H9 (cell line): ENCODE data around the gene RPL22L1. TPM values are rescaled to one million over a fixed set of nuclear protein-coding genes. Genes with fewer than 3 reads are reported as not detected.

Experiments used
- DNase-seq: peaks from one replicate; pipeline ENCODE4 v3.0.0-alpha.2; 2017
- H2AFZ ChIP-seq: one replicate; pipeline ENCODE4 v1.6.1; 2013; ENCODE audit warnings: mild to moderate bottlenecking, low read length, control low read depth, moderate library complexity
- H2AK5ac ChIP-seq: 2 replicates; pipeline ENCODE4 v1.6.1; 2013; ENCODE audit warnings: low read length, control low read depth, mixed read lengths; ENCODE audit not compliant: insufficient read length
- H2BK120ac ChIP-seq: one replicate; pipeline ENCODE4 v1.6.1; 2013; ENCODE audit warnings: low read depth, mild to moderate bottlenecking, low read length, control low read depth, inconsistent platforms; ENCODE audit not compliant: poor library complexity, severe bottlenecking
- H2BK12ac ChIP-seq: 2 replicates; pipeline ENCODE4 v1.6.1; 2013; ENCODE audit warnings: low read length, control low read depth, mixed read lengths, low read depth; ENCODE audit not compliant: insufficient read length
- H2BK15ac ChIP-seq: 2 replicates; pipeline ENCODE4 v1.6.1; 2013; ENCODE audit warnings: low read depth, low read length, control low read depth
- H2BK20ac ChIP-seq: one replicate; pipeline ENCODE4 v1.6.1; 2013; ENCODE audit warnings: low read depth, mild to moderate bottlenecking, low read length, control low read depth, inconsistent platforms; ENCODE audit not compliant: poor library complexity, severe bottlenecking
- H2BK5ac ChIP-seq: 2 replicates; pipeline ENCODE4 v1.6.1; 2013; ENCODE audit warnings: low read length, control low read depth, mixed read lengths; ENCODE audit not compliant: insufficient read length
- H3K14ac ChIP-seq: 2 replicates; pipeline ENCODE4 v1.6.1; 2013; ENCODE audit warnings: low read length, control low read depth; ENCODE audit not compliant: insufficient read depth
- H3K18ac ChIP-seq: 2 replicates; pipeline ENCODE4 v1.6.1; 2013; ENCODE audit warnings: low read depth, mild to moderate bottlenecking, mixed read lengths, low read length, control low read depth; ENCODE audit not compliant: insufficient read length
- H3K23ac ChIP-seq: 2 replicates; pipeline ENCODE4 v1.6.1; 2013; ENCODE audit warnings: low read length, control low read depth, mixed read lengths, low read depth; ENCODE audit not compliant: insufficient read length
- H3K23me2 ChIP-seq: 2 replicates; pipeline ENCODE4 v1.6.1; 2013; ENCODE audit warnings: low read depth, mild to moderate bottlenecking, mixed read lengths, low read length, control low read depth; ENCODE audit not compliant: insufficient read length, poor library complexity, severe bottlenecking
- H3K27ac ChIP-seq: 2 replicates; pipeline ENCODE4 v1.5.1; 2013; ENCODE audit warnings: low read length, control low read depth, mixed read lengths, low read depth; ENCODE audit not compliant: insufficient read length
- H3K27me3 ChIP-seq: 2 replicates; pipeline ENCODE4 v1.6.1; 2013; ENCODE audit warnings: low read length, control low read depth, inconsistent platforms; ENCODE audit not compliant: insufficient read depth
- H3K4ac ChIP-seq: 2 replicates; pipeline ENCODE4 v1.6.1; 2013; ENCODE audit warnings: low read depth, mild to moderate bottlenecking, control low read depth, inconsistent platforms, low read length, moderate library complexity
- H3K4me1 ChIP-seq: 2 replicates; pipeline ENCODE4 v1.6.1; 2013; ENCODE audit warnings: low read length, control low read depth, inconsistent platforms; ENCODE audit not compliant: insufficient read depth
- H3K4me2 ChIP-seq: 2 replicates; pipeline ENCODE4 v1.6.1; 2013; ENCODE audit warnings: low read length, control low read depth, mixed read lengths; ENCODE audit not compliant: insufficient read length, insufficient read depth
- H3K56ac ChIP-seq: 2 replicates; pipeline ENCODE4 v1.6.1; 2013; ENCODE audit warnings: low read depth, mild to moderate bottlenecking, mixed read lengths, low read length, control low read depth; ENCODE audit not compliant: insufficient read length
- H3K79me1 ChIP-seq: 2 replicates; pipeline ENCODE4 v1.6.1; 2013; ENCODE audit warnings: low read depth, mild to moderate bottlenecking, moderate library complexity, low read length, control low read depth, inconsistent platforms; ENCODE audit not compliant: insufficient read depth, poor library complexity, severe bottlenecking
- H3K79me2 ChIP-seq: 2 replicates; pipeline ENCODE4 v1.6.1; 2013; ENCODE audit warnings: low read length, control low read depth, inconsistent platforms; ENCODE audit not compliant: insufficient read depth
- H3K9ac ChIP-seq: 2 replicates; pipeline ENCODE4 v1.6.1; 2013; ENCODE audit warnings: low read length, control low read depth, mixed read lengths; ENCODE audit not compliant: insufficient read length; ENCODE audit errors: extremely low read depth
- H3K9me3 ChIP-seq: one replicate; pipeline ENCODE4 v1.6.1; 2013; ENCODE audit warnings: low read depth, low read length, inconsistent platforms; ENCODE audit not compliant: control insufficient read depth
- H3T11ph ChIP-seq: one replicate; pipeline ENCODE4 v1.6.1; 2013; ENCODE audit warnings: mild to moderate bottlenecking, low read length, control low read depth, inconsistent platforms
- H4K20me1 ChIP-seq: one replicate; pipeline ENCODE4 v1.6.1; 2013; ENCODE audit not compliant: control insufficient read depth, insufficient read length, insufficient read depth
- H4K5ac ChIP-seq: 2 replicates; pipeline ENCODE4 v1.6.1; 2013; ENCODE audit warnings: low read depth, mild to moderate bottlenecking, mixed read lengths, low read length, control low read depth; ENCODE audit not compliant: insufficient read length
- H4K8ac ChIP-seq: replicated peaks from 2 replicates; pipeline ENCODE4 v1.6.1; 2013; ENCODE audit warnings: low read length, control low read depth, mixed read lengths, low read depth; ENCODE audit not compliant: insufficient read length
- H4K91ac ChIP-seq: 2 replicates; pipeline ENCODE4 v1.6.1; 2013; ENCODE audit warnings: low read depth, mild to moderate bottlenecking, moderate library complexity, mixed read lengths, low read length, control low read depth; ENCODE audit not compliant: insufficient read length
- H3K27ac Mint-ChIP-seq, 3 experiments: 2 replicates in 2 of 3; 3 replicates in 1 of 3; pipeline ENCODE4 v1.8.0; 2020 to 2021; ENCODE audit warnings: mixed read lengths in 3 of 3, mild to moderate bottlenecking in 1 of 3, moderate library complexity in 1 of 3
- H3K27me3 Mint-ChIP-seq: 2 replicates; pipeline ENCODE4 v1.8.0; 2021; ENCODE audit warnings: low read depth, mild to moderate bottlenecking, moderate library complexity, mixed read lengths
- H3K36me3 Mint-ChIP-seq, 3 experiments: 2 replicates in 2 of 3; 3 replicates in 1 of 3; pipeline ENCODE4 v1.8.0; 2020 to 2021; ENCODE audit warnings: low read depth in 3 of 3, mixed read lengths in 3 of 3; ENCODE audit not compliant: insufficient read depth in 1 of 3
- H3K4me1 Mint-ChIP-seq, 2 experiments: 2 replicates each; pipeline ENCODE4 v1.8.0; 2020; ENCODE audit warnings: mixed read lengths in 2 of 2
- H3K4me3 Mint-ChIP-seq, 2 experiments: 2 replicates in 1 of 2; 3 replicates in 1 of 2; pipeline ENCODE4 v1.8.0; 2020 to 2021; ENCODE audit warnings: mild to moderate bottlenecking in 2 of 2, mixed read lengths in 2 of 2, moderate library complexity in 1 of 2
- H3K9me3 Mint-ChIP-seq, 2 experiments: 2 replicates in 1 of 2; 3 replicates in 1 of 2; pipeline ENCODE4 v1.8.0; 2020; ENCODE audit warnings: mild to moderate bottlenecking in 2 of 2, mixed read lengths in 2 of 2, moderate library complexity in 1 of 2
- CTCF ChIP-seq: fragments of 200-600 bp; sonication (generic); conservative IDR thresholded peaks from 3 replicates; pipeline ENCODE4 v1.8.0; 2021; ENCODE audit warnings: antibody characterized with exemption, mild to moderate bottlenecking
- WGBS: extraction: QIAGEN DNeasy Blood & Tissue Kit; methylation state at CpG from one replicate; pipeline ENCODE4 v1.1.7; 2013; ENCODE audit warnings: missing lambda C conversion rate, low lambda C conversion rate, mixed read lengths; ENCODE audit not compliant: insufficient read length; ENCODE audit errors: extremely low coverage; 5-methylcytosine and 5-hydroxymethylcytosine counted together
- total RNA-seq: library from RNA; stranded (reverse); gene quantifications from 2 replicates; pipeline ENCODE4 v1.2.1, GENCODE V29; 2021

The RPL22L1 gene
- total RNA-seq, 1 experiment from 2014 or later, result 100 TPM

DNA sequence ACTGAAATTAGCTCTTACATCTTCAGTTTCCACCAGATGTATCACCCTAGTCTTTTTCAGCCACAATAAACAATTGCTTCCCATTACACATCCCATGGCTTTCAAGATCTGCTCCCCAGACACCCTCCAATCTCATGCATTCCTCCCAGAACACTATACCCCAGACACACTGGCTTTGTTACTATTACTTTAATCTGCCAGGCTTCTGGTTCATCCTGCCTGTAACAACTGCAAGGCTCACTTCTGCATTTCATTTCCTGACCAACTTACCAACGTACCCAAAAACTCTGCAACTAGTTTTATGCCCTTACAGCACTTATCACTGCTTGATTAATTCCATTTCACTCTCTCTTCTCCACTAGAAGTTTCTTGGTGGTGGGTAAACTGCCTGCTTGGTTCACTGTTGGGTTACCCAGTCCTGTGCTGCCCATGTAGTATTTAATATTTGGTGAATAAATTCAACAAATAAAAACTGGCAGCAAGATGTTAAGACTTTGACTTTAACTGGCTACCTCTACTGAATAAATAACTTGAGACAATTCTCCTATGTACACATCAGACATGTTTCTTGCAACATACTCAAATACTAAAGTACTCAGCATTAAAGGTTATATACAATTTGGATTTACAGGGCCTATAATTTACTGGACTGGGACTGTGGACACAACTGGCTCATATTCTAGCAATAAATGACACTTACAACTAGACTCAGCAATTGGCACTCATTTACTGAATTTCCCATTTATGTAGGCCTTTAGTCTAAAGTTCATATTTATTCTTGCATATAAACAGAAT, 2.7 kb downstream of the RPL22L1 start:
- H3K4me2 ChIP-seq, result peak overlapping the region; percentile 44
- no peaks in the 10 kb centered on the region for H3K9me3 ChIP-seq
- peaks cover 21 to 53% (median 24%) of the 10 kb centered on the region in 3 experiments for H3K36me3 Mint-ChIP-seq
- peak overlapping the region in 2 of 3 experiments; percentile 55 to 72; a peak in 4 of 7 replicates for H3K27ac Mint-ChIP-seq
- no peak overlapping the region for H2AK5ac ChIP-seq
- H3K4me3 Mint-ChIP-seq, result peak overlapping the region; percentile 31 to 45
- no peaks in the 10 kb centered on the region for H3K79me1 ChIP-seq
- peak overlapping the region; percentile 27 for H3K9ac ChIP-seq
- no peak for TF ChIP-seq CTCF
- no peak overlapping the region for H2AFZ ChIP-seq
- no peak overlapping the region for H4K5ac ChIP-seq
- no peak for DNase-seq
- H2BK12ac ChIP-seq, result no peak overlapping the region
- H3K27ac ChIP-seq, result peak overlapping the region; percentile 43
- H3K23ac ChIP-seq, result no peak overlapping the region
- H3K79me2 ChIP-seq, result peaks cover 8% of the 10 kb centered on the region; the same call in 1 of the 2 replicates
- peaks cover 2% of the 10 kb centered on the region for H3K23me2 ChIP-seq
- no peaks in the 10 kb centered on the region; the same call in 1 of the 2 replicates for H3K27me3 Mint-ChIP-seq
- no peak overlapping the region for H4K91ac ChIP-seq
- no peak overlapping the region for H4K8ac ChIP-seq
- H3K4me1 Mint-ChIP-seq, result peaks cover 13 to 22% of the 10 kb centered on the region in 2 experiments
- no peaks in the 10 kb centered on the region for H3K27me3 ChIP-seq
- no peak overlapping the region for H3K4ac ChIP-seq
- no peaks in the 10 kb centered on the region for H4K20me1 ChIP-seq
- no CpG with 5 or more reads among the region's 1 CpG for WGBS
- no peak overlapping the region for H3K18ac ChIP-seq
- no peak overlapping the region for H3K14ac ChIP-seq
- H3K9me3 Mint-ChIP-seq, result no peaks in the 10 kb centered on the region; a peak in 1 of 5 replicates
- H2BK15ac ChIP-seq, result no peak overlapping the region
- H2BK120ac ChIP-seq, result no peak overlapping the region
- H3T11ph ChIP-seq, result no peak overlapping the region
- no peak overlapping the region for H2BK20ac ChIP-seq
- H3K4me1 ChIP-seq, result no peaks in the 10 kb centered on the region
- no peak overlapping the region for H2BK5ac ChIP-seq
- no peak overlapping the region for H3K56ac ChIP-seq
